Colonic mucosa (tissue), 4 donors: ENCODE results near the gene CISTR. TPM values are rescaled to one million over a fixed set of nuclear protein-coding genes. Genes with fewer than 3 reads are reported as not detected.
"Not testable (repeated sequence)": the region's sequence is repeated elsewhere in the genome, so short reads cannot be mapped to it uniquely, and the experiment has no call there.

Experiments used
- DNase-seq: peaks from one replicate; pipeline ENCODE4 v3.0.0-alpha.2; 2020
- H3K27ac ChIP-seq: fragments of 200-600 bp; one replicate; pipeline ENCODE4 v1.8.0; 2021
- H3K27me3 ChIP-seq: fragments of 200-600 bp; one replicate; pipeline ENCODE4 v1.8.0; 2021
- H3K36me3 ChIP-seq: fragments of 200-600 bp; one replicate; pipeline ENCODE4 v1.8.0; 2021
- H3K4me1 ChIP-seq: fragments of 200-600 bp; one replicate; pipeline ENCODE4 v1.8.0; 2021; ENCODE audit warnings: mild to moderate bottlenecking
- H3K4me3 ChIP-seq: fragments of 200-600 bp; one replicate; pipeline ENCODE4 v1.8.0; 2021
- H3K9ac ChIP-seq, 2 donors: one replicate each; pipeline ENCODE4 v1.7.0; 2013; ENCODE audit warnings: control low read depth in 2 of 2, low read depth in 2 of 2, low read length in 2 of 2
- H3K9me3 ChIP-seq: fragments of 200-600 bp; one replicate; pipeline ENCODE4 v1.8.0; 2021
- intact Hi-C: fragments of 100-400 bp; cut with DNase I; formaldehyde crosslinking; loops from one replicate; pipeline ENCODE4 v1.14.1; 2022
- total RNA-seq, 2 donors: library from RNA; stranded (reverse); fragmentation: NEBNext Ultra II Directional in 1 of 2; extraction: Animal tissue kit (Norgen Biotek cat#: 25700) in 1 of 2; gene quantifications; one replicate each; pipeline ENCODE4 v1.2.1, GENCODE V29; 2021
- TF ChIP-seq, protein P1 (sequence below): fragments of 200-600 bp; IDR thresholded peaks from one replicate; pipeline ENCODE4 v1.8.0; 2022; ENCODE audit warnings: antibody characterized with exemption, mild to moderate bottlenecking
- donor health status: healthy.
- donor health status: DM: no; HTN: no; CAD: no.
- donor health status: DM: no; HTN: no; CAD: no.

Gene CISTR
- total RNA-seq, 2 donors from 2014 or later: not detected

DNA sequence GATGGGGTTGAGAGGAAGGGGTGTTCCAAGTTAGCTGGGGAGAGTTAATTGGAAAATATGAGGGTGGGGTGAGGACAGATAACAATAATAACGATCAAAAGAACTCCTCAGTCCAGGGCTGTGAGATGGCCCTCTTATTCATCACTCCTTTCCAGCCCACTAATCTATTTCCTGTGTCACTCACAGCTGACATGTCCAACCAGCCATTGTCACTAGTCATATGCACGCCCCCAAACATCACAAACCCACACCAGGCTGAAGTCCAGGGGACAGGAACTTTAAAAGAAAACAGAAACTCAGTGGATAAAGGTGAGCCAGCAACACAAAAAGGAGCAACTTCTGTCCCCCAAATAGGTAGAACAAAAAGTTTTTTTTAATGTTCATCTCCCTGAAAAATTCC lies 25.4 kb downstream of the CISTR start:
- no peak overlapping the region for H3K27ac ChIP-seq

DNA sequence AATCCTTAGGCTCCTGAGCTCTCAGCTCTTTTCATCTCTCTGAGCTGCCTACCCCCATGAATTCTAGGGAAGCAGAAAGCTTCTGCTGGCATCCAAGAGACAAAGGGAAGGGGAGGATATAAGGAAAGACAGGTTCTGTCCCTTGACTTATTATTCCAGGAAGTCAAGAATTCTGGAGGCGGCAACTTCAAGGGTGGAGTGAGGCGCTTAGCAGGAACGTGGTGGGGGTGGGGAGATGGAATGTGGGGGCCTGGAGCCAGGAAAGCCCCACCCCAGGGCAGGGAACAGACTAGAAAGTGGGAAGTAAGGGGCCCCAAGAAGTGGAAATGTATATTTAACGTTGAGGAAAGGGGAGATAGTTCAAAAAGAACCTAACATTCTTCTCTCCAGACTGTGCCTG lies 26.0 kb downstream of the CISTR start:
- intact Hi-C loops: no loop called here
- H3K9ac ChIP-seq: peak overlapping the region in 1 of 2 donors; percentile 7
- H3K4me3 ChIP-seq: no peak overlapping the region

More for the DNA sequence above, 25.4 kb downstream of the CISTR start:
- H3K36me3 ChIP-seq: peaks cover 7% of the 10 kb centered on the region
- intact Hi-C loops: no loop called here
- H3K9ac ChIP-seq: peak overlapping the region in 1 of 2 donors; percentile 90
- no peaks in the 10 kb centered on the region for H3K9me3 ChIP-seq
- peak overlapping the region; percentile 61 for H3K4me3 ChIP-seq
- H3K27me3 ChIP-seq: no peaks in the 10 kb centered on the region
- no peak for DNase-seq
- peaks cover 11% of the 10 kb centered on the region for H3K4me1 ChIP-seq
- TF ChIP-seq, protein P1, sequence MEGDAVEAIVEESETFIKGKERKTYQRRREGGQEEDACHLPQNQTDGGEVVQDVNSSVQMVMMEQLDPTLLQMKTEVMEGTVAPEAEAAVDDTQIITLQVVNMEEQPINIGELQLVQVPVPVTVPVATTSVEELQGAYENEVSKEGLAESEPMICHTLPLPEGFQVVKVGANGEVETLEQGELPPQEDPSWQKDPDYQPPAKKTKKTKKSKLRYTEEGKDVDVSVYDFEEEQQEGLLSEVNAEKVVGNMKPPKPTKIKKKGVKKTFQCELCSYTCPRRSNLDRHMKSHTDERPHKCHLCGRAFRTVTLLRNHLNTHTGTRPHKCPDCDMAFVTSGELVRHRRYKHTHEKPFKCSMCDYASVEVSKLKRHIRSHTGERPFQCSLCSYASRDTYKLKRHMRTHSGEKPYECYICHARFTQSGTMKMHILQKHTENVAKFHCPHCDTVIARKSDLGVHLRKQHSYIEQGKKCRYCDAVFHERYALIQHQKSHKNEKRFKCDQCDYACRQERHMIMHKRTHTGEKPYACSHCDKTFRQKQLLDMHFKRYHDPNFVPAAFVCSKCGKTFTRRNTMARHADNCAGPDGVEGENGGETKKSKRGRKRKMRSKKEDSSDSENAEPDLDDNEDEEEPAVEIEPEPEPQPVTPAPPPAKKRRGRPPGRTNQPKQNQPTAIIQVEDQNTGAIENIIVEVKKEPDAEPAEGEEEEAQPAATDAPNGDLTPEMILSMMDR: no peak

DNA sequence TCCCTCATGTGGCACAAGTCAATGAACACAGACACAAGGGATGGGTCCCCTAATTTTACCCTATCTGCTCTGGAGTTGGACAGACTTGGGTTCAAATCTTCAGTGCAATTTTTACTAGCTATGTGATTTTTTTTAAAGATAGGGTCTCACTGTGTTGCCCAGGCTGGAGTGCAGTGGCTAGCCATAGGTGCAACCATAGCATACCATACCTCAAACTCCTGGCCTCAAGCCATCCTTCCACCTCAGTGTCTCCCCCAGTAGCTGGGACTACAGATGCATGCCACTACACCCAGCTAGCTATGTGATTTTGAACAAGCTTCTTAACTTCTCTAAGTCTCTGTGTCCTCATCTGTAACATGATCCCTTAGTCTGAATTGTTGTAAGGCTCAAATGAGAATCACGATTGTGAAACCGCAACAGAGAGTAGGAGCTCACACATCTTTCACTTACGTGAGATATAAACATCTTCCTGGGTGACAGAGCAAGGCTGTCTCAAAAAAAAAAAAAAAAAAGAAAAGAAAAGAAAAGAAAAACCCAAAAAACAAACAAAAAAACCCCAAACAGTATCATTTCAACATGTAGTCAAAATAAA lies 29.2 kb downstream of the CISTR start:
- peaks cover 21% of the 10 kb centered on the region for H3K36me3 ChIP-seq
- intact Hi-C loops: no loop called here
- TF ChIP-seq, protein P1: no peak
- peaks cover 11% of the 10 kb centered on the region for H3K4me1 ChIP-seq
- no peak overlapping the region for H3K27ac ChIP-seq
- H3K9me3 ChIP-seq: no peaks in the 10 kb centered on the region
- H3K27me3 ChIP-seq: no peaks in the 10 kb centered on the region
- H3K9ac ChIP-seq: no peak overlapping the region
- DNase-seq: no peak
- no peak overlapping the region for H3K4me3 ChIP-seq

More for the DNA sequence above, 26.0 kb downstream of the CISTR start:
- Histone ChIP-seq H3K36me3 (peaks cover 7% of the 10 kb centered on the region), H3K27me3 (no peaks in the 10 kb centered on the region), H3K4me1 (peaks cover 11% of the 10 kb centered on the region), H3K27ac (no peak overlapping the region), H3K9me3 (no peaks in the 10 kb centered on the region)
- peak; percentile 41 for DNase-seq
- TF ChIP-seq, protein P1: no peak

DNA sequence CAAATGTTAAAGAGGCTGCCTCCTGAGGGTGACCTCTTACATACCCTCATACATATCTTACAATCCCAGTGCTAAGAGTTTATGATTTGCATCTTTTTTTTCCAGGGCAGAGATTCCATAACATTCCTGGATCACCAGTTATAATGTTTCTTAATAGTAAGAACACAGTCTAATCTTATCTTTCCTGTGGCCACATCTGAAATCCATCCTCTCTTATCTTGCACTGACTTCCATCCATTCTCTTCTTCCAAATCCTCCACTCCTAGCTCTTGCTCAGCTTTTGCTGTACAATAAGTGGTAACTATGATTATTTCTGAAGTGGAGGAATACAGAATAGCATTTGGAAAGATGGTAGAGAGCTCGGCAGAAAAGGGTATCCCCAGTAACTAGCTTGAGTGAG lies 30.8 kb downstream of the CISTR start:
- TF ChIP-seq, protein P1: no peak
- no peak overlapping the region for H3K27ac ChIP-seq
- H3K9me3 ChIP-seq: no peaks in the 10 kb centered on the region
- H3K9ac ChIP-seq: no peak overlapping the region
- intact Hi-C loops: no loop called here
- no peak overlapping the region for H3K4me3 ChIP-seq
- H3K4me1 ChIP-seq: peaks cover 2% of the 10 kb centered on the region
- H3K27me3 ChIP-seq: no peaks in the 10 kb centered on the region
- H3K36me3 ChIP-seq: peaks cover 21% of the 10 kb centered on the region
- DNase-seq: no peak

DNA sequence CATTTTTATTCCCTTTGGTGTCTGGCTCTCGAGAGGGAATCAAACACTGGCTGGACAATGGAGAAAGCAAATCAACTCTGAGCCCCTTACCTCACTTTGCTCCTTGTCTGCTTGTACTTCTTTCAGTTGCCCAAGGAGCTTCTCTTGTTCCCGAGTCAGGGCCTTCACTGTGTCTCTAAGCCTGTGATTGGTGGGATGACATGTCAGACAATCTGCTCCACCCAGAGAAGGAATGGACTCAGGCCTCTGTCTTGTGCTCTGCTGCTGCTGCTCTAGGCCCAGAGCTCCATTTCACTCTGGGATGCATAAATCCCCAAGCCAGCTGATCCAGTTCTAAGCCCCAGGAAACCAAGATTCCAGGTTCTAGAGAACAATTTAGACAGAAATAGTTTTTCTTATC lies 32.1 kb downstream of the CISTR start:
- intact Hi-C loops: no loop called here
- no peak overlapping the region for H3K27ac ChIP-seq
- H3K9ac ChIP-seq: no peak overlapping the region
- H3K27me3 ChIP-seq: no peaks in the 10 kb centered on the region
- DNase-seq: no peak
- no peak overlapping the region for H3K4me3 ChIP-seq
- no peaks in the 10 kb centered on the region for H3K4me1 ChIP-seq
- peaks cover 17% of the 10 kb centered on the region for H3K36me3 ChIP-seq
- TF ChIP-seq, protein P1: no peak
- no peaks in the 10 kb centered on the region for H3K9me3 ChIP-seq

DNA sequence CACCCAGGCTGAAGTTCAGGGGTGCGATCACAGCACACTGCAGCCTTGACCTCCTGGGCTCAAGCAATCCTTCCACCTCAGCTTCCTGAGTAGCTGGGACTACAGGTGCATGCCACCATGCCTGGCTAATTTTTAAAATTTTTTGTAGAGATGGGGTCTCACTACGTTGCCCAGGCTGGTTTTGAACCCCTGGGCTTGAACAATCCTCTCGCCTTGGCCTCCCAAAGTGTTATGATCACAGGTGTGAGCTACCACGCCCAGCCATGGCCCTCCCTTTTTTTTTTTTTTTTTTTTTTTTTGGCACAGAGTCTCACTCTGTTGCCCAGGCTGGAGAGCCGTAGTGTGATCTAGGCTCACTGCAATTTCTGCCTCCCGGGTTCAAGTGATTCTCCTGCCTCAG lies 33.2 kb downstream of the CISTR start:
- H3K27ac ChIP-seq, H3K9ac ChIP-seq, intact Hi-C loops, H3K4me3 ChIP-seq, H3K4me1 ChIP-seq, H3K27me3 ChIP-seq, DNase-seq, H3K9me3 ChIP-seq: not testable (repeated sequence)
- peaks cover 14% of the 10 kb centered on the region for H3K36me3 ChIP-seq
